GM23338 (cell line): ENCODE data around the gene SLC35F4. TPM values are rescaled to one million over a fixed set of nuclear protein-coding genes. Genes with fewer than 3 reads are reported as not detected.

Source experiments
- ATAC-seq: fragments of 200-7000 bp; cut with Tn5 transposase; 3 replicates; pipeline ENCODE4 v1.9.1; 2020
- DNase-seq: peaks from one replicate; pipeline ENCODE4 v3.0.0-alpha.2; 2015; ENCODE audit warnings: low spot score
- H2AFZ ChIP-seq: fragments of 200-600 bp; sonication (generic); 2 replicates; pipeline ENCODE4 v1.8.0; 2016; ENCODE audit warnings: antibody characterized with exemption, mild to moderate bottlenecking, moderate library complexity
- H3F3A ChIP-seq: fragments of 200-600 bp; sonication (generic); replicated peaks from 2 replicates; pipeline ENCODE4 v1.8.0; 2017; ENCODE audit warnings: antibody characterized with exemption, mixed run types, low read depth
- H3K27ac ChIP-seq: fragments of 200-600 bp; sonication (generic); 2 replicates; pipeline ENCODE4 v1.6.1; 2016; ENCODE audit warnings: low read depth
- H3K27me3 ChIP-seq: fragments of 200-600 bp; sonication (generic); 2 replicates; pipeline ENCODE4 v1.8.0; 2016; ENCODE audit warnings: mild to moderate bottlenecking, mixed run types, moderate library complexity; ENCODE audit not compliant: insufficient read depth
- H3K36me3 ChIP-seq: fragments of 200-600 bp; sonication (generic); 2 replicates; pipeline ENCODE4 v1.8.0; 2016; ENCODE audit warnings: mild to moderate bottlenecking; ENCODE audit not compliant: insufficient read depth
- H3K4me1 ChIP-seq: fragments of 200-600 bp; sonication (generic); 2 replicates; pipeline ENCODE4 v1.8.0; 2016; ENCODE audit warnings: mild to moderate bottlenecking, moderate library complexity; ENCODE audit not compliant: insufficient read depth
- H3K4me2 ChIP-seq: fragments of 200-600 bp; sonication (generic); 2 replicates; pipeline ENCODE4 v1.7.1; 2017; ENCODE audit warnings: mixed run types
- H3K4me3 ChIP-seq: fragments of 200-600 bp; sonication (generic); 2 replicates; pipeline ENCODE4 v1.6.1; 2016; ENCODE audit warnings: mixed run types
- H3K79me2 ChIP-seq: fragments of 200-600 bp; sonication (generic); replicated peaks from 2 replicates; pipeline ENCODE4 v1.8.0; 2017; ENCODE audit warnings: mild to moderate bottlenecking; ENCODE audit not compliant: insufficient read depth
- H3K9me2 ChIP-seq: fragments of 200-600 bp; sonication (generic); 2 replicates; pipeline ENCODE4 v1.8.0; 2017; ENCODE audit not compliant: insufficient read depth
- H4K20me1 ChIP-seq: fragments of 200-600 bp; sonication (generic); replicated peaks from 2 replicates; pipeline ENCODE4 v1.8.0; 2017; ENCODE audit warnings: mild to moderate bottlenecking; ENCODE audit not compliant: insufficient read depth
- H3K27ac Mint-ChIP-seq: 2 replicates; pipeline ENCODE4 v1.8.0; 2020; ENCODE audit warnings: inconsistent platforms, mild to moderate bottlenecking, moderate library complexity, mixed read lengths
- H3K27me3 Mint-ChIP-seq: 3 replicates; pipeline ENCODE4 v1.8.0; 2022; ENCODE audit warnings: low read depth, mild to moderate bottlenecking, moderate library complexity, mixed read lengths, inconsistent platforms; ENCODE audit not compliant: insufficient read depth, poor library complexity
- H3K36me3 Mint-ChIP-seq: 3 replicates; pipeline ENCODE4 v1.8.0; 2021; ENCODE audit warnings: low read depth, mild to moderate bottlenecking, inconsistent platforms, moderate library complexity, mixed read lengths
- H3K4me1 Mint-ChIP-seq: 3 replicates; pipeline ENCODE4 v1.8.0; 2020; ENCODE audit warnings: mild to moderate bottlenecking, inconsistent platforms, mixed read lengths
- H3K4me3 Mint-ChIP-seq: 3 replicates; pipeline ENCODE4 v1.8.0; 2021; ENCODE audit warnings: moderate library complexity, mild to moderate bottlenecking, inconsistent platforms, mixed read lengths
- H3K9me3 Mint-ChIP-seq: 3 replicates; pipeline ENCODE4 v1.8.0; 2020; ENCODE audit warnings: moderate library complexity, mild to moderate bottlenecking, inconsistent platforms, mixed read lengths
- CREB1 ChIP-seq: fragments of 250-450 bp; sonication (Bioruptor Pico); IDR thresholded peaks from 2 replicates; pipeline ENCODE4 v1.5.0; 2020; ENCODE audit warnings: low read depth, mild to moderate bottlenecking, moderate library complexity
- CTCF ChIP-seq, 2 experiments: fragments of 200-600 bp in 1 of 2; sonication (generic) in 1 of 2; conservative IDR thresholded peaks; 2 replicates each; pipeline versions ENCODE4 v1.5.1 to v1.6.1; 2016 to 2017; ENCODE audit warnings: antibody characterized with exemption in 2 of 2, low read depth in 2 of 2, mild to moderate bottlenecking in 2 of 2, moderate library complexity in 1 of 2
- ETS1 ChIP-seq: IDR thresholded peaks from 2 replicates; pipeline ENCODE4 v1.6.1; 2016; ENCODE audit warnings: antibody characterized with exemption
- EZH2 ChIP-seq: fragments of 200-600 bp; sonication (generic); IDR thresholded peaks from one replicate; pipeline ENCODE4 v1.8.0; 2017; ENCODE audit warnings: antibody characterized with exemption, mild to moderate bottlenecking, low read depth; ENCODE audit not compliant: unreplicated experiment
- EZH2phosphoT487 ChIP-seq: fragments of 200-600 bp; sonication (generic); IDR thresholded peaks from one replicate; pipeline ENCODE4 v1.8.1; 2018; ENCODE audit warnings: antibody characterized with exemption; ENCODE audit not compliant: unreplicated experiment
- JUNB ChIP-seq: IDR thresholded peaks from one replicate; pipeline ENCODE4 v1.6.1; 2016; ENCODE audit warnings: antibody characterized with exemption; ENCODE audit not compliant: unreplicated experiment
- NANOG ChIP-seq: IDR thresholded peaks from 2 replicates; pipeline ENCODE4 v1.6.1; 2016; ENCODE audit warnings: antibody characterized with exemption, borderline replicate concordance
- POLR2AphosphoS5 ChIP-seq: IDR thresholded peaks from 2 replicates; pipeline ENCODE4 v1.6.1; 2016; ENCODE audit warnings: antibody characterized with exemption, low read depth
- REST ChIP-seq: IDR thresholded peaks from one replicate; pipeline ENCODE4 v1.6.1; 2018; ENCODE audit warnings: antibody characterized with exemption; ENCODE audit not compliant: unreplicated experiment
- STAT1 ChIP-seq: IDR thresholded peaks from one replicate; pipeline ENCODE4 v1.6.1; 2016; ENCODE audit warnings: antibody characterized with exemption; ENCODE audit not compliant: unreplicated experiment
- ZNF114 ChIP-seq: fragments of 250-450 bp; sonication (Bioruptor Pico); IDR thresholded peaks from 2 replicates; pipeline ENCODE4 v1.5.0; 2020; ENCODE audit warnings: mild to moderate bottlenecking, moderate library complexity
- ZNF331 ChIP-seq: fragments of 250-450 bp; sonication (Bioruptor Pico); IDR thresholded peaks from 2 replicates; pipeline ENCODE4 v1.5.0; 2020; ENCODE audit warnings: low read depth, mild to moderate bottlenecking, moderate library complexity
- ZNF462 ChIP-seq: fragments of 250-450 bp; sonication (Bioruptor Pico); IDR thresholded peaks from 2 replicates; pipeline ENCODE4 v1.5.0; 2020; ENCODE audit warnings: mild to moderate bottlenecking, moderate library complexity
- polyA plus RNA-seq: library from polyadenylated mRNA; unstranded; fragments of >200 nt; fragmentation: Nextera tagmentation; extraction: Ambion mirVana; gene quantifications from 2 replicates; pipeline ENCODE4 v1.2.1, GENCODE V29; 2016
- total RNA-seq: library from RNA; depleted of rRNA; stranded (reverse); fragments of >200 nt; shearing (Covaris generic); gene quantifications from 2 replicates; pipeline ENCODE4 v1.2.3, GENCODE V29; 2014

The SLC35F4 gene
- total and polyA plus RNA-seq, 2 experiments from 2014 or later, result 0.10 TPM; not detected in 1

- no peaks in the 10 kb centered on the region for H3K27me3 ChIP-seq
- no peaks in the 10 kb centered on the region for H3K27me3 Mint-ChIP-seq
- H2AFZ ChIP-seq, result no peak overlapping the region
- TF ChIP-seq ZNF114 (CRISPR knock-in tag) (no peak), EZH2phosphoT487 (no peak), STAT1 (no peak), ETS1 (no peak), ZNF331 (CRISPR knock-in tag) (no peak), REST (no peak), JUNB (no peak), POLR2AphosphoS5 (no peak), CTCF (conservative IDR thresholded peaks at IDR 0.05; ENCODE audit: low read depth in 2 of 2) (no peak), CREB1 (CRISPR knock-in tag) (no peak), NANOG (no peak), EZH2 (no peak), ZNF462 (CRISPR knock-in tag) (no peak)
- no peaks in the 10 kb centered on the region for H3K36me3 Mint-ChIP-seq
- H4K20me1 ChIP-seq, result no peaks in the 10 kb centered on the region
- no peaks in the 10 kb centered on the region for H3K9me2 ChIP-seq
- ATAC-seq, result no peak
- no peaks in the 10 kb centered on the region for H3K4me1 ChIP-seq
- no peak overlapping the region for H3K4me3 Mint-ChIP-seq
- H3K27ac ChIP-seq, result no peak overlapping the region
- H3F3A ChIP-seq, result no peaks in the 10 kb centered on the region
- no peak overlapping the region for H3K4me2 ChIP-seq
- no peak for DNase-seq
- H3K79me2 ChIP-seq, result no peaks in the 10 kb centered on the region
- no peak overlapping the region for H3K27ac Mint-ChIP-seq
- no peaks in the 10 kb centered on the region for H3K4me1 Mint-ChIP-seq
- peaks cover 3% of the 10 kb centered on the region; the same call in 2 of the 3 replicates for H3K9me3 Mint-ChIP-seq
- H3K36me3 ChIP-seq, result no peaks in the 10 kb centered on the region
- H3K4me3 ChIP-seq, result no peak overlapping the region
These were observed 118.9 kb downstream of the SLC35F4 start for GRCh38 chr14:57747036-57747435.
